Measurements from ENCODE around the gene CD247. TPM values are rescaled to one million over a fixed set of nuclear protein-coding genes. Genes with fewer than 3 reads are reported as not detected.

Gene CD247
- polyA plus RNA-seq, 1 of the 3 experiments (the other 2 are of a cell fraction), result 0.08 TPM

GRCh38 chr1:167450843-167451242 is 67.5 kb downstream of the CD247 start:
- Histone ChIP-seq H3K27ac (ENCODE audit: low read depth in 2 of 2, low read length in 1 of 2) (no peak overlapping the region), H3F3A (replicated peaks; ENCODE audit: insufficient read depth) (no peaks in the 10 kb centered on the region), H3K9me3 (no peaks in the 10 kb centered on the region), H3K9ac (no peak overlapping the region), H4K20me1 (ENCODE audit: insufficient read depth) (no peaks in the 10 kb centered on the region), H3K36me3 (replicated peaks in 1 of 2; ENCODE audit: control insufficient read depth in 1 of 2, insufficient read depth in 2 of 2, low read length in 1 of 2) (no peaks in the 10 kb centered on the region), H3K4me3 (ENCODE audit: low read depth in 2 of 2, low read length in 1 of 2) (no peak overlapping the region), H3K4me2 (no peak overlapping the region), H2AFZ (ENCODE audit: low read depth) (0 out of 2 replicates have a peak overlapping the region, but pooled peaks have one; percentile 16), H3K79me2 (ENCODE audit: insufficient read depth) (no peaks in the 10 kb centered on the region), H3K9me2 (no peaks in the 10 kb centered on the region), H3K27me3 (ENCODE audit: insufficient read depth) (peaks cover 6% of the 10 kb centered on the region; the same call in 1 of the 2 replicates), H3K4me1 (ENCODE audit: control insufficient read depth in 1 of 2, insufficient read depth in 2 of 2, low read depth in 1 of 2, low read length in 1 of 2) (peaks cover 0 to 5% of the 10 kb centered on the region in 2 experiments; a peak in 1 of 4 replicates)
- ChIA-PET POLR2A (no interaction called here), CTCF (interaction anchor here (0.6 to 2.6 kb wide), 5 partner anchors 9 to 391 kb away, joined by 3 to 7 read pairs (median 4); no protein-coding TSS in a partner anchor)
- DNase-seq, result no peak
- TF ChIP-seq CTCF (IDR thresholded peaks at IDR 0.05) (no peak), GABPA (IDR thresholded peaks at IDR 0.05; ENCODE audit: low read depth) (no peak), MEF2A (IDR thresholded peaks at IDR 0.05; ENCODE audit: borderline replicate concordance, low read depth) (no peak), EZH2phosphoT487 (IDR thresholded peaks at IDR 0.05; ENCODE audit: borderline replicate concordance, low read depth) (no peak), JUND (IDR thresholded peaks at IDR 0.05) (no peak), NRF1 (IDR thresholded peaks at IDR 0.05; ENCODE audit: low read depth, low read length) (no peak)
- TF ChIP-seq, protein P1, sequence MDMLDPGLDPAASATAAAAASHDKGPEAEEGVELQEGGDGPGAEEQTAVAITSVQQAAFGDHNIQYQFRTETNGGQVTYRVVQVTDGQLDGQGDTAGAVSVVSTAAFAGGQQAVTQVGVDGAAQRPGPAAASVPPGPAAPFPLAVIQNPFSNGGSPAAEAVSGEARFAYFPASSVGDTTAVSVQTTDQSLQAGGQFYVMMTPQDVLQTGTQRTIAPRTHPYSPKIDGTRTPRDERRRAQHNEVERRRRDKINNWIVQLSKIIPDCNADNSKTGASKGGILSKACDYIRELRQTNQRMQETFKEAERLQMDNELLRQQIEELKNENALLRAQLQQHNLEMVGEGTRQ (IDR thresholded peaks at IDR 0.05; ENCODE audit: borderline replicate concordance, low read depth, low read length), result no peak
- 74% methylated on average over 5 of the region's 5 CpGs for WGBS (ENCODE audit: low lambda C conversion rate)

GRCh38 chr1:167447521-167448136 is 70.7 kb downstream of the CD247 start:
- Histone ChIP-seq H2AFZ (ENCODE audit: low read depth) (no peak overlapping the region), H4K20me1 (ENCODE audit: insufficient read depth) (no peaks in the 10 kb centered on the region), H3K9me3 (no peaks in the 10 kb centered on the region), H3K4me2 (no peak overlapping the region), H3K36me3 (replicated peaks in 1 of 2; ENCODE audit: control insufficient read depth in 1 of 2, insufficient read depth in 2 of 2, low read length in 1 of 2) (no peaks in the 10 kb centered on the region), H3K9me2 (no peaks in the 10 kb centered on the region), H3K4me1 (ENCODE audit: control insufficient read depth in 1 of 2, insufficient read depth in 2 of 2, low read depth in 1 of 2, low read length in 1 of 2) (no peaks in the 10 kb centered on the region), H3F3A (replicated peaks; ENCODE audit: insufficient read depth) (no peaks in the 10 kb centered on the region), H3K79me2 (ENCODE audit: insufficient read depth) (no peaks in the 10 kb centered on the region), H3K27me3 (ENCODE audit: insufficient read depth) (peaks cover 6% of the 10 kb centered on the region; the same call in 1 of the 2 replicates), H3K9ac (no peak overlapping the region), H3K27ac (ENCODE audit: low read depth in 2 of 2, low read length in 1 of 2) (no peak overlapping the region), H3K4me3 (ENCODE audit: low read depth in 2 of 2, low read length in 1 of 2) (no peak overlapping the region)
- TF ChIP-seq TCF12 (IDR thresholded peaks at IDR 0.05), result no peak
- no peak for TF ChIP-seq FOSL2 (IDR thresholded peaks at IDR 0.05; ENCODE audit: borderline replicate concordance, low read depth)
- no peak for TF ChIP-seq RCOR1 (IDR thresholded peaks at IDR 0.05; ENCODE audit: low read length)
- no peak for TF ChIP-seq ELF1 (IDR thresholded peaks at IDR 0.05)
- TF ChIP-seq EZH2phosphoT487 (IDR thresholded peaks at IDR 0.05; ENCODE audit: borderline replicate concordance, low read depth), result no peak
- no peak for TF ChIP-seq CTCF (IDR thresholded peaks at IDR 0.05)
- no peak for TF ChIP-seq GABPA (IDR thresholded peaks at IDR 0.05; ENCODE audit: low read depth)
- POLR2A ChIA-PET, result no interaction called here
- 75% methylated on average over 10 of the region's 10 CpGs for WGBS (ENCODE audit: low lambda C conversion rate)
- CTCF ChIA-PET, result interaction anchor here (0.7 to 2.7 kb wide), 6 partner anchors 25 to 537 kb away, joined by 3 to 10 read pairs (median 6); no protein-coding TSS in a partner anchor
- DNase-seq, result no peak

Measured in SK-N-SH (cell line).